Ovary (tissue), 9 donors: ENCODE measurements around the gene ID3. TPM values are rescaled to one million over a fixed set of nuclear protein-coding genes. Genes with fewer than 3 reads are reported as not detected.
A peak's percentile ranks its signal among the peaks of the same experiment; 100 is the strongest.

Source experiments
- DNase-seq, 5 donors: peaks; one replicate each; pipeline ENCODE4 v3.0.0-alpha.2; 2019 to 2020
- H3K27ac ChIP-seq, 2 donors: fragments of 200-600 bp; one replicate each; pipeline versions ENCODE4 v1.5.1 to v1.8.0; 2019 to 2022
- H3K27me3 ChIP-seq: fragments of 200-600 bp; one replicate; pipeline ENCODE4 v1.8.0; 2022
- H3K36me3 ChIP-seq: fragments of 200-600 bp; sonication (generic); one replicate; pipeline ENCODE4 v1.5.1; 2019
- H3K4me1 ChIP-seq: one replicate; pipeline ENCODE4 v1.8.1; 2013; ENCODE audit warnings: mild to moderate bottlenecking, moderate library complexity; ENCODE audit not compliant: insufficient read depth
- H3K4me3 ChIP-seq: fragments of 200-600 bp; sonication (generic); one replicate; pipeline ENCODE4 v1.5.1; 2017
- H3K9me3 ChIP-seq, 2 donors: fragments of 200-600 bp in 1 of 2; sonication (generic) in 1 of 2; one replicate each; pipeline versions ENCODE4 v1.5.1 to v1.8.1; 2013 to 2019; ENCODE audit warnings: mild to moderate bottlenecking in 1 of 2, moderate library complexity in 1 of 2
- CTCF ChIP-seq, 3 donors: fragments of 450-650 bp in 2 of 3; fragments of 200-600 bp in 1 of 3; IDR thresholded peaks; one replicate each; pipeline versions ENCODE4 v1.5.1 to v1.8.0; 2016 to 2022; ENCODE audit warnings: antibody characterized with exemption in 3 of 3, mild to moderate bottlenecking in 1 of 3
- EP300 ChIP-seq: sonication (generic); formaldehyde crosslinking; IDR thresholded peaks from one replicate; pipeline ENCODE4 v1.6.1; 2017; ENCODE audit warnings: antibody characterized with exemption
- POLR2A ChIP-seq: fragments of 450-650 bp; IDR thresholded peaks from one replicate; pipeline ENCODE4 v1.6.1; 2017; ENCODE audit warnings: antibody characterized with exemption, mild to moderate bottlenecking, moderate library complexity
- WGBS, 3 donors: extraction: QIAGEN DNeasy Blood & Tissue Kit in 1 of 3; methylation state at CpG; one replicate each; pipeline versions ENCODE4 v1.1.5 to v1.1.7; 2013 to 2017; 5-methylcytosine and 5-hydroxymethylcytosine counted together
- intact Hi-C, 4 donors: fragments of 100-400 bp; cut with DNase I; formaldehyde crosslinking; loops; one replicate each; pipeline versions ENCODE4 v1.11.0 to v1.15.1; 2022 to 2023
- polyA plus RNA-seq, 2 donors: library from polyadenylated mRNA; stranded (reverse); fragments of 200-250 nt in 1 of 2; fragments of 350-450 nt in 1 of 2; fragmentation: Illumina TruSeq in 1 of 2; extraction: RNeasy Lipid Tissue Mini Kit (QIAGEN cat#74804) in 1 of 2; gene quantifications; one replicate each; pipeline ENCODE4 v1.2.3, GENCODE V29; 2013 to 2014
- total RNA-seq, 7 donors: library from RNA; depleted of rRNA in 2 of 7; stranded (reverse); fragments of >200 nt in 2 of 7; fragmentation: NEBNext Ultra II Directional in 3 of 7; extraction: Animal tissue kit (Norgen Biotek cat#: 25700) in 3 of 7; gene quantifications; one replicate each; pipeline versions ENCODE4 v1.1.0 to v1.2.4, GENCODE V29; 2016 to 2023
- donor health status: DM: no; HTN: no; CAD: no; lungs with moderate emphysema.
- donor health status: DM: no; HTN: no; CAD: no.
- donor health status: Bipolar disorder and iron deficiency.
- donor health status: DM: yes; HTN: yes; CAD: no.
- donor health status: DM: no; HTN: no; CAD: no.
- donor health status: DM: yes; HTN: yes; CAD: no.

ID3 gene
- total and polyA plus RNA-seq, 9 donors = 37.9 to 274 (median 143) TPM

GRCh38 chr1:23553231-23554126 is 5.8 kb downstream of the ID3 start:
- Histone ChIP-seq H3K4me3 (no peak overlapping the region), H3K4me1 (peaks cover 9% of the 10 kb centered on the region), H3K27me3 (no peaks in the 10 kb centered on the region), H3K27ac (peak overlapping the region in 1 of 2 donors; percentile 78), H3K36me3 (no peaks in the 10 kb centered on the region), H3K9me3 (no peaks in the 10 kb centered on the region)
- no peak for TF ChIP-seq EP300
- TF ChIP-seq POLR2A = no peak
- no peak for TF ChIP-seq CTCF (IDR thresholded peaks at IDR 0.05)
- WGBS, 3 donors = 68 to 74% (median 73%) methylated on average over 21 of the region's 21 CpGs
- intact Hi-C loops = no loop called here
- DNase-seq = peak in 3 of 5 donors; percentile 32 to 52 (median 46)

DNA sequence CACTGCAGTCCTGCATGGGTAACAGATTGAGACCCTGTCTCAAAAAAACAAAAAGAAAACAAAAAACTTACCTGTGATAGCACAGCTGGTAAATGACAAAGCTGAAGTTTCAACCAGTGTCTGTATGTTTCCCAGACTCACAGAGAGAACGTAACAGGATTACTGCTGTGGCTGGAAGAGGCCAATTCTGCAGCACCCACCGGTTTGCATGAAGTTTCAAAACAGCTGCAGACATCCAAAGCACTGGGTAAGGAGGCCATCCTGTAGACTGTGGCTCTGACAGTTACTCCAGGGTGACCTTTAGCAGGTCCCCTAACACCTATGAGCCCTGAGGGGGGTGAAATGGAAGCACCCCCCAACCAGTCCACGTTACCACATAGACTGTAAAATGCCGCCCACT is 7.5 kb downstream of the ID3 start:
- no peak for TF ChIP-seq POLR2A
- no peak for TF ChIP-seq CTCF (IDR thresholded peaks at IDR 0.05)
- no peak for TF ChIP-seq EP300
- Histone ChIP-seq H3K27ac (no peak overlapping the region), H3K9me3 (no peaks in the 10 kb centered on the region), H3K36me3 (no peaks in the 10 kb centered on the region), H3K4me1 (peaks cover 6% of the 10 kb centered on the region), H3K4me3 (no peak overlapping the region), H3K27me3 (no peaks in the 10 kb centered on the region)
- DNase-seq = no peak
- intact Hi-C loops = no loop called here
- 82 to 88% (median 84%) methylated on average over 4 of the region's 4 CpGs for WGBS, 3 donors

GRCh38 chr1:23548704-23549143 is 10.6 kb downstream of the ID3 start:
- no peak for DNase-seq

More at GRCh38 chr1:23548704-23549143, 10.6 kb downstream of the ID3 start:
- Histone ChIP-seq H3K4me1 (peaks cover 3% of the 10 kb centered on the region), H3K4me3 (no peak overlapping the region), H3K27ac (no peak overlapping the region), H3K36me3 (no peaks in the 10 kb centered on the region), H3K9me3 (no peaks in the 10 kb centered on the region), H3K27me3 (no peaks in the 10 kb centered on the region)
- WGBS, 3 donors = 51 to 65% (median 53%) methylated on average over 9 of the region's 9 CpGs
- TF ChIP-seq CTCF (IDR thresholded peaks at IDR 0.05) (no peak), POLR2A (no peak), EP300 (no peak)
- intact Hi-C loops = no loop called here
